Psoas muscle (tissue), 8 donors: ENCODE measurements around the gene RAPGEF4. TPM values are rescaled to one million over a fixed set of nuclear protein-coding genes. Genes with fewer than 3 reads are reported as not detected.

ENCODE experiments used
- ATAC-seq, 4 donors: fragments of 200-7000 bp; cut with Tn5 transposase; one replicate each; pipeline ENCODE4 v1.9.1; 2020; ENCODE audit warnings: moderate library complexity in 3 of 4, mild to moderate bottlenecking in 2 of 4
- DNase-seq, 2 donors: peaks; one replicate each; pipeline ENCODE4 v3.0.0-alpha.2; 2020
- H3K27ac ChIP-seq: fragments of 200-600 bp; one replicate; pipeline ENCODE4 v1.8.0; 2022
- H3K27me3 ChIP-seq, 3 donors: fragments of 200-600 bp in 1 of 3; one replicate each; pipeline versions ENCODE4 v1.6.1 to v1.8.0; 2013 to 2022; ENCODE audit warnings: low read length in 2 of 3, mild to moderate bottlenecking in 2 of 3, moderate library complexity in 1 of 3; ENCODE audit not compliant: insufficient read depth in 3 of 3
- H3K36me3 ChIP-seq, 2 donors: fragments of 200-600 bp in 1 of 2; one replicate each; pipeline versions ENCODE4 v1.6.1 to v1.8.0; 2013 to 2022; ENCODE audit warnings: low read depth in 1 of 2, mild to moderate bottlenecking in 1 of 2, moderate library complexity in 1 of 2; ENCODE audit not compliant: insufficient read depth in 1 of 2
- H3K4me1 ChIP-seq: fragments of 200-600 bp; one replicate; pipeline ENCODE4 v1.8.0; 2022
- H3K4me3 ChIP-seq: fragments of 200-600 bp; one replicate; pipeline ENCODE4 v1.8.0; 2022; ENCODE audit warnings: mild to moderate bottlenecking
- H3K9me3 ChIP-seq: fragments of 200-600 bp; one replicate; pipeline ENCODE4 v1.8.0; 2022
- CTCF ChIP-seq: fragments of 200-600 bp; IDR thresholded peaks from one replicate; pipeline ENCODE4 v1.8.0; 2022; ENCODE audit warnings: antibody characterized with exemption
- WGBS, 3 donors: extraction: QIAGEN DNeasy Blood & Tissue Kit; methylation state at CpG; one replicate each; pipeline versions ENCODE4 v1.1.6 to v1.1.7; 2013; 5-methylcytosine and 5-hydroxymethylcytosine counted together
- intact Hi-C, 2 donors: fragments of 100-400 bp; cut with DNase I; formaldehyde crosslinking; loops; one replicate each; pipeline versions ENCODE4 v1.11.0 to v1.14.2; 2022
- polyA plus RNA-seq, 3 donors: library from polyadenylated mRNA; stranded (reverse); fragments of 200-250 nt; gene quantifications; one replicate each; pipeline ENCODE4 v1.2.3, GENCODE V29; 2013
- total RNA-seq, 4 donors: library from RNA; stranded (reverse); fragmentation: NEBNext Ultra II Directional in 2 of 4; extraction: Animal tissue kit (Norgen Biotek cat#: 25700) in 2 of 4; gene quantifications; one replicate each; pipeline versions ENCODE4 v1.2.1 to v1.2.4, GENCODE V29; 2021 to 2023
- donor health status: healthy with polysubstance abuse.
- donor health status: DM: no; HTN: no; CAD: no; lungs with moderate emphysema.
- donor health status: Bipolar disorder and iron deficiency.
- donor health status: healthy.
- donor health status: DM: yes; HTN: yes; CAD: no.
- donor health status: DM: no; HTN: no; CAD: no.
- donor health status: DM: no; HTN: no; CAD: no.
- donor health status: DM: yes; HTN: yes; CAD: no.

Gene RAPGEF4
- total and polyA plus RNA-seq, 7 donors, result 0.61 to 2.0 (median 0.92) TPM

- H3K4me1 ChIP-seq, result no peaks in the 10 kb centered on the region
- no peak for TF ChIP-seq CTCF
- no peaks in the 10 kb centered on the region for H3K9me3 ChIP-seq
- intact Hi-C loops, result no loop called here
- H3K27me3 ChIP-seq, result no peaks in the 10 kb centered on the region
- DNase-seq (no peak), ATAC-seq (no peak)
- H3K4me3 ChIP-seq, result no peak overlapping the region
- H3K36me3 ChIP-seq, result no peaks in the 10 kb centered on the region
- H3K27ac ChIP-seq, result peak overlapping the region; percentile 37
Measured at GRCh38 chr2:172836827-172837226, 101.2 kb downstream of the RAPGEF4 start.

- Histone ChIP-seq H3K27ac (no peak overlapping the region), H3K27me3 (no peaks in the 10 kb centered on the region), H3K36me3 (no peaks in the 10 kb centered on the region), H3K4me3 (no peak overlapping the region), H3K9me3 (no peaks in the 10 kb centered on the region), H3K4me1 (no peaks in the 10 kb centered on the region)
- no peak for ATAC-seq
- DNase-seq, result no peak
- intact Hi-C loops, result no loop called here
- TF ChIP-seq CTCF, result no peak
- 95 to 100% (median 97%) methylated on average over 2 of the region's 2 CpGs for WGBS, 3 donors
Measured at GRCh38 chr2:172839446-172839845, 103.8 kb downstream of the RAPGEF4 start.

GRCh38 chr2:172842511-172843265 lies 107.0 kb downstream of the RAPGEF4 start:
- no peak overlapping the region for H3K4me3 ChIP-seq
- no peak for TF ChIP-seq CTCF
- ATAC-seq, result no peak
- H3K9me3 ChIP-seq, result no peaks in the 10 kb centered on the region
- H3K4me1 ChIP-seq, result no peaks in the 10 kb centered on the region
- intact Hi-C loops, result no loop called here
- H3K36me3 ChIP-seq, result no peaks in the 10 kb centered on the region
- no peak overlapping the region for H3K27ac ChIP-seq
- H3K27me3 ChIP-seq, result no peaks in the 10 kb centered on the region
- WGBS, 3 donors, result 77 to 88% (median 83%) methylated on average over 5 of the region's 5 CpGs
- DNase-seq, result no peak

- no peak for TF ChIP-seq CTCF
- Histone ChIP-seq H3K36me3 (no peaks in the 10 kb centered on the region), H3K4me1 (no peaks in the 10 kb centered on the region), H3K27ac (no peak overlapping the region), H3K9me3 (no peaks in the 10 kb centered on the region), H3K27me3 (no peaks in the 10 kb centered on the region), H3K4me3 (no peak overlapping the region)
- intact Hi-C loops, result no loop called here
- no peak for ATAC-seq
- DNase-seq, result no peak
- WGBS, 3 donors, result 97 to 100% (median 97%) methylated on average over 1 of the region's 1 CpG
Measured at GRCh38 chr2:172843266-172843582, 107.6 kb downstream of the RAPGEF4 start.
